Daoy (cell line): ENCODE measurements around the gene RBP7. TPM values are rescaled to one million over a fixed set of nuclear protein-coding genes. Genes with fewer than 3 reads are reported as not detected.

ENCODE experiments used
- total RNA-seq: library from RNA; depleted of rRNA; stranded (reverse); fragments of >200 nt; shearing (Covaris generic); gene quantifications from 2 replicates; pipeline ENCODE4 v1.2.3, GENCODE V29; 2014; rRNA removed

Gene RBP7
- total RNA-seq, 1 experiment from 2014 or later: not detected

Other genes starting within 250 kb of the RBP7 start
- gene CLSTN1, start 173.3 kb upstream of the RBP7 start, total RNA-seq: 37.5 and 41.7 TPM in 2 replicates
- 17.0 and 24.3 TPM in 2 replicates for gene CTNNBIP1, start 87.0 kb upstream of the RBP7 start, total RNA-seq
- 41.3 and 55.6 TPM in 2 replicates for gene LZIC, start 53.8 kb upstream of the RBP7 start, total RNA-seq
- 8.5 and 15.2 TPM in 2 replicates for gene NMNAT1, start 53.8 kb upstream of the RBP7 start, total RNA-seq
- gene UBE4B, start 35.7 kb downstream of the RBP7 start, total RNA-seq: 34.4 and 38.8 TPM in 2 replicates
- 19.0 and 21.9 TPM in 2 replicates for gene KIF1B, start 213.3 kb downstream of the RBP7 start, total RNA-seq